Measurements from ENCODE around the gene VSIR. TPM values are rescaled to one million over a fixed set of nuclear protein-coding genes. Genes with fewer than 3 reads are reported as not detected.

Gene VSIR
- total RNA-seq, 1 experiment from 2014 or later = 0.07 TPM

DNA sequence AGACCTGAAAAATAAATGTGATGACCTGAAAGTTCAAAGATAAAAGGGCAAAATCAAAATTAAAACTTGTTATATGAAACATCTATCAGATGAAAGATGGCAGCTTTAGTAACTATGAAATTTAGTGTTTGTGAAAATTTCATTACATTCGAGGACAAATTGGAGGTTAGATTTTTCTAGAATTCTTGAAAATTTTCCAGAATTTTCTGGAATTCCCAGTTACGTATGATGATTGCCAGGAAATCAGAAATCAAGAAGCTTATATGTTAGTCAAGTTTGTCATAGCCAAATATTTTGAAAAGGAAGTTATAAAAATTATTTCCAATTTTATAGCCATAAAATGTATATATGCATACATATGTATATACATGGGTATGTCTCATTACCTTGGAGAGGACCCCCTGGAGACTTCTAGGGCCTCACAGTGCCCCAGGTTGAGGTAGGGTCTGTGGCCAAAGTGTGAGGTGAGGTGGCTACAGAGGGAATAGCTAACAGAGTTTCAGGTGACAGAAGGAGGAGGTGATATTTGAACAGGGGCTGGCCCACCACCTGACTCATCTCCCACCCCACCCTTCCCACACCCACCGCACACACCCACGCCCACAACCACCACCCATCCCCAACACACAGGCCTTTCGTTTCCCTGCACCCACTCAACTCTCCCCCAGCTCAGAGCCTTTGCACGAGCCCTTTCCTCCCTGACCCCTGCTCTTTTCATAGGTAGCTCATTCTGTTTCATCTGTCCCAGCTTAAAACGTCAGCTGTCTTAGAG, 75.2 kb downstream of the VSIR start:
- no peak overlapping the region for H3K9ac ChIP-seq (ENCODE audit: low read length)
- no peak overlapping the region for H3K4me3 ChIP-seq (ENCODE audit: low read length)
- H3K27ac ChIP-seq (ENCODE audit: low read length) = no peak overlapping the region
- no peaks in the 10 kb centered on the region for H3K79me2 ChIP-seq (ENCODE audit: low read length)
- peaks cover 4% of the 10 kb centered on the region; the same call in 1 of the 2 replicates for H4K20me1 ChIP-seq (ENCODE audit: insufficient read depth, low read depth, low read length)
- no peaks in the 10 kb centered on the region for H3K36me3 ChIP-seq (ENCODE audit: insufficient read depth, low read length)
- no peaks in the 10 kb centered on the region for H3K27me3 ChIP-seq (ENCODE audit: low read length)
- no peak overlapping the region for H3K4me2 ChIP-seq (ENCODE audit: low read depth, low read length, poor library complexity, severe bottlenecking)
- no peak overlapping the region for H2AFZ ChIP-seq (ENCODE audit: low read length)
- DNase-seq = no peak
- peaks cover 38% of the 10 kb centered on the region for H3K4me1 ChIP-seq (ENCODE audit: low read length)
- no peaks in the 10 kb centered on the region for H3K9me2 ChIP-seq (replicated peaks; ENCODE audit: insufficient read depth, low read length)
- H3K9me3 ChIP-seq (ENCODE audit: low read length) = no peaks in the 10 kb centered on the region

Small RNA genes within 50 kb of the gene (small RNA-seq; reads per million reads assigned to genes)
- gene MIR7152 = not detected

Other genes starting within 250 kb of the VSIR start
- gene C10orf105, start 53.7 kb downstream of the VSIR start, total RNA-seq (2014; rRNA removed; shearing (Covaris generic); ENCODE audit: low replicate concordance) = not detected in 2 replicates
- 114 and 201 TPM in 2 replicates for gene PSAP, start 77.7 kb upstream of the VSIR start, total RNA-seq (2014; rRNA removed; shearing (Covaris generic); ENCODE audit: low replicate concordance)
- not detected in 2 replicates for gene CHST3, start 190.9 kb upstream of the VSIR start, total RNA-seq (2014; rRNA removed; shearing (Covaris generic); ENCODE audit: low replicate concordance)

Measured in Karpas-422 (cell line).